Duodenal mucosa (tissue), 2 donors: ENCODE results near the gene TXNRD2.
"Not testable (repeated sequence)": the region's sequence is repeated elsewhere in the genome, so short reads cannot be mapped to it uniquely, and the experiment has no call there.

Source experiments
- H3K27ac ChIP-seq: one replicate; pipeline ENCODE4 v1.7.0; 2013; ENCODE audit warnings: low read depth, low read length
- H3K27me3 ChIP-seq, 2 donors: one replicate each; pipeline ENCODE4 v1.7.0; 2013; ENCODE audit warnings: low read length in 2 of 2, control low read depth in 1 of 2; ENCODE audit not compliant: insufficient read depth in 2 of 2, control insufficient read depth in 1 of 2
- H3K36me3 ChIP-seq, 2 donors: one replicate each; pipeline ENCODE4 v1.7.0; 2013; ENCODE audit warnings: low read length in 2 of 2, control low read depth in 1 of 2; ENCODE audit not compliant: insufficient read depth in 2 of 2, control insufficient read depth in 1 of 2
- H3K4me1 ChIP-seq, 2 donors: one replicate each; pipeline ENCODE4 v1.7.0; 2013; ENCODE audit warnings: low read length in 2 of 2, control low read depth in 1 of 2; ENCODE audit not compliant: insufficient read depth in 2 of 2, control insufficient read depth in 1 of 2
- H3K4me3 ChIP-seq, 2 donors: one replicate each; pipeline ENCODE4 v1.7.0; 2013; ENCODE audit warnings: low read length in 2 of 2, low read depth in 1 of 2
- H3K9ac ChIP-seq, 2 donors: one replicate each; pipeline ENCODE4 v1.7.0; 2013; ENCODE audit warnings: low read length in 2 of 2, low read depth in 1 of 2
- H3K9me3 ChIP-seq, 2 donors: one replicate each; pipeline ENCODE4 v1.7.0; 2013; ENCODE audit warnings: low read length in 2 of 2, control low read depth in 1 of 2; ENCODE audit not compliant: control insufficient read depth in 1 of 2

Gene TXNRD2

GRCh38 chr22:19842393-19843106 lies 99.1 kb downstream of the TXNRD2 start:
- Histone ChIP-seq H3K27me3 (no peaks in the 10 kb centered on the region), H3K9ac (peak overlapping the region in 1 of 2 donors; percentile 6), H3K27ac (no peak overlapping the region), H3K4me1 (peaks cover 40 to 41% of the 10 kb centered on the region in 2 donors), H3K4me3 (no peak overlapping the region), H3K36me3 (no peaks in the 10 kb centered on the region), H3K9me3 (no peaks in the 10 kb centered on the region)

- Histone ChIP-seq H3K27me3 (no peaks in the 10 kb centered on the region), H3K9me3 (no peaks in the 10 kb centered on the region), H3K4me3 (no peak overlapping the region), H3K4me1 (peaks cover 40 to 41% of the 10 kb centered on the region in 2 donors), H3K9ac (no peak overlapping the region), H3K36me3 (no peaks in the 10 kb centered on the region), H3K27ac (no peak overlapping the region)
Observed at GRCh38 chr22:19841641-19842392, 99.8 kb downstream of the TXNRD2 start.

GRCh38 chr22:19840955-19841640 lies 100.5 kb downstream of the TXNRD2 start:
- Histone ChIP-seq H3K4me1 (peaks cover 40 to 41% of the 10 kb centered on the region in 2 donors), H3K9ac (no peak overlapping the region), H3K27ac (no peak overlapping the region), H3K27me3 (no peaks in the 10 kb centered on the region), H3K4me3 (no peak overlapping the region), H3K36me3 (no peaks in the 10 kb centered on the region), H3K9me3 (no peaks in the 10 kb centered on the region)

- H3K9ac ChIP-seq, result no peak overlapping the region
- no peaks in the 10 kb centered on the region for H3K27me3 ChIP-seq
- no peaks in the 10 kb centered on the region for H3K36me3 ChIP-seq
- peaks cover 39 to 41% of the 10 kb centered on the region in 2 donors for H3K4me1 ChIP-seq
- no peak overlapping the region for H3K27ac ChIP-seq
- H3K9me3 ChIP-seq, result no peaks in the 10 kb centered on the region
- H3K4me3 ChIP-seq, result no peak overlapping the region
Observed at GRCh38 chr22:19840059-19840458, 101.6 kb downstream of the TXNRD2 start.

- no peak overlapping the region for H3K9ac ChIP-seq
- H3K27ac ChIP-seq, result no peak overlapping the region
- H3K36me3 ChIP-seq, result no peaks in the 10 kb centered on the region
- H3K4me3 ChIP-seq, result no peak overlapping the region
- no peaks in the 10 kb centered on the region for H3K27me3 ChIP-seq
- H3K4me1 ChIP-seq, result peaks cover 18 to 21% of the 10 kb centered on the region in 2 donors
- no peaks in the 10 kb centered on the region for H3K9me3 ChIP-seq
Observed at GRCh38 chr22:19837915-19838314, 103.7 kb downstream of the TXNRD2 start.

GRCh38 chr22:19836512-19836911 lies 105.1 kb downstream of the TXNRD2 start:
- H3K4me3 ChIP-seq, result no peak overlapping the region
- no peak overlapping the region for H3K27ac ChIP-seq
- H3K9ac ChIP-seq, result no peak overlapping the region
- no peaks in the 10 kb centered on the region for H3K9me3 ChIP-seq
- H3K27me3 ChIP-seq, result no peaks in the 10 kb centered on the region
- H3K36me3 ChIP-seq, result no peaks in the 10 kb centered on the region
- peaks cover 4 to 7% of the 10 kb centered on the region in 2 donors for H3K4me1 ChIP-seq

- no peaks in the 10 kb centered on the region for H3K27me3 ChIP-seq
- no peak overlapping the region for H3K9ac ChIP-seq
- H3K9me3 ChIP-seq, result no peaks in the 10 kb centered on the region
- no peak overlapping the region for H3K27ac ChIP-seq
- no peak overlapping the region for H3K4me3 ChIP-seq
- no peaks in the 10 kb centered on the region for H3K4me1 ChIP-seq
- no peaks in the 10 kb centered on the region for H3K36me3 ChIP-seq
Observed at GRCh38 chr22:19834599-19834998, 107.0 kb downstream of the TXNRD2 start.

- not testable (repeated sequence) for H3K36me3 ChIP-seq, H3K9ac ChIP-seq, H3K4me3 ChIP-seq, H3K9me3 ChIP-seq, H3K4me1 ChIP-seq, H3K27me3 ChIP-seq, H3K27ac ChIP-seq
Observed at GRCh38 chr22:19833327-19833726, 108.3 kb downstream of the TXNRD2 start.

GRCh38 chr22:19832476-19833108 lies 109.0 kb downstream of the TXNRD2 start:
- H3K36me3 ChIP-seq, result no peaks in the 10 kb centered on the region
- H3K27ac ChIP-seq, result no peak overlapping the region
- no peaks in the 10 kb centered on the region for H3K9me3 ChIP-seq
- no peak overlapping the region for H3K4me3 ChIP-seq
- H3K27me3 ChIP-seq, result no peaks in the 10 kb centered on the region
- no peak overlapping the region for H3K9ac ChIP-seq
- H3K4me1 ChIP-seq, result no peaks in the 10 kb centered on the region

- H3K27ac ChIP-seq, H3K9me3 ChIP-seq, H3K9ac ChIP-seq, H3K4me1 ChIP-seq, H3K4me3 ChIP-seq, H3K36me3 ChIP-seq, H3K27me3 ChIP-seq: not testable (repeated sequence)
Observed at GRCh38 chr22:19831979-19832378, 109.6 kb downstream of the TXNRD2 start.
